B cell (primary cell): ENCODE results near the gene SHISAL2A. TPM values are rescaled to one million over a fixed set of nuclear protein-coding genes. Genes with fewer than 3 reads are reported as not detected.

Source experiments
- ATAC-seq: fragments of 200-7000 bp; cut with Tn5 transposase; one replicate; pipeline ENCODE4 v1.10.0; 2021; ENCODE audit warnings: low read depth, mild to moderate bottlenecking, moderate number of reproducible peaks, moderate library complexity
- CTCF ChIA-PET: fragments of 350-600 bp; sonication (Branson Sonifier 250); formaldehyde crosslinking; loops from one replicate; lab custom pipeline; 2021; ENCODE audit warnings: antibody characterized with exemption, inconsistent platforms; lab: Charles Lee
- POLR2A ChIA-PET: fragments of 350-600 bp; sonication (Branson Sonifier 250); formaldehyde crosslinking; loops from one replicate; lab custom pipeline; 2021; ENCODE audit warnings: antibody characterized with exemption; lab: Charles Lee
- DNase-seq: peaks from one replicate; pipeline ENCODE4 v3.0.0; 2013
- H2AFZ ChIP-seq: 2 replicates; pipeline ENCODE4 v1.6.1; 2012; ENCODE audit warnings: mild to moderate bottlenecking, low read depth, low read length; ENCODE audit not compliant: insufficient read depth, poor library complexity, severe bottlenecking
- H3K27ac ChIP-seq, 2 donors: 1 replicate in 1 of 2; 2 replicates in 1 of 2; pipeline ENCODE4 v1.5.1; 2012 to 2013; ENCODE audit warnings: low read length in 2 of 2, mild to moderate bottlenecking in 2 of 2, moderate library complexity in 1 of 2
- H3K27me3 ChIP-seq, 4 experiments: fragments of 200-600 bp in 1 of 4; sonication (generic) in 1 of 4; replicated peaks in 1 of 4; 1 replicate in 2 of 4; 2 replicates in 2 of 4; pipeline versions ENCODE4 v1.6.1 to v1.7.0; 2013 to 2016; ENCODE audit warnings: low read length in 3 of 4, mild to moderate bottlenecking in 2 of 4, mixed read lengths in 1 of 4, moderate library complexity in 1 of 4; ENCODE audit not compliant: insufficient read depth in 4 of 4, control insufficient read depth in 3 of 4; ENCODE audit errors: control extremely low read depth in 1 of 4
- H3K36me3 ChIP-seq, 2 experiments: replicated peaks in 1 of 2; 1 replicate in 1 of 2; 2 replicates in 1 of 2; pipeline versions ENCODE4 v1.6.1 to v1.7.1; 2013; ENCODE audit warnings: low read length in 1 of 2; ENCODE audit not compliant: insufficient read depth in 2 of 2, control insufficient read depth in 1 of 2; ENCODE audit errors: control extremely low read depth in 1 of 2, extremely low read depth in 1 of 2
- H3K4me1 ChIP-seq, 2 donors: fragments of 200-600 bp in 1 of 2; sonication (generic) in 1 of 2; 1 replicate in 1 of 2; 2 replicates in 1 of 2; pipeline versions ENCODE4 v1.5.1 to v1.6.1; 2013 to 2017; ENCODE audit warnings: low read length in 2 of 2; ENCODE audit not compliant: control insufficient read depth in 2 of 2, insufficient read depth in 2 of 2
- H3K4me2 ChIP-seq: replicated peaks from 2 replicates; pipeline ENCODE3; 2012; ENCODE audit warnings: mild to moderate bottlenecking, low read depth, low read length; ENCODE audit not compliant: poor library complexity, severe bottlenecking
- H3K4me3 ChIP-seq, 5 experiments: fragments of 200-600 bp in 1 of 5; sonication (generic) in 1 of 5; 1 replicate in 3 of 5; 2 replicates in 2 of 5; pipeline versions ENCODE4 v1.5.1 to v1.7.0; 2011 to 2016; ENCODE audit warnings: low read length in 4 of 5, mild to moderate bottlenecking in 4 of 5, low read depth in 2 of 5, control low read depth in 1 of 5, moderate library complexity in 1 of 5; ENCODE audit not compliant: insufficient read depth in 1 of 5; ENCODE audit errors: control extremely low read depth in 1 of 5, extremely low read depth in 1 of 5
- H3K79me2 ChIP-seq: fragments of 200-600 bp; sonication (generic); one replicate; pipeline ENCODE4 v1.6.0; 2016; ENCODE audit warnings: low read length; ENCODE audit not compliant: control insufficient read depth, insufficient read depth
- H3K9ac ChIP-seq: fragments of 200-600 bp; sonication (generic); 2 replicates; pipeline ENCODE4 v1.6.1; 2017; ENCODE audit warnings: mild to moderate bottlenecking, low read length, moderate library complexity
- H3K9me3 ChIP-seq, 3 donors: one replicate each; pipeline versions ENCODE4 v1.6.1 to v1.7.1; 2013; ENCODE audit warnings: low read length in 2 of 3; ENCODE audit not compliant: control insufficient read depth in 2 of 3, insufficient read depth in 1 of 3; ENCODE audit errors: control extremely low read depth in 1 of 3
- H4K20me1 ChIP-seq: 2 replicates; pipeline ENCODE4 v1.6.0; 2012; ENCODE audit warnings: mild to moderate bottlenecking, low read length; ENCODE audit not compliant: insufficient read depth, control insufficient read depth, poor library complexity, severe bottlenecking
- H3K27ac Mint-ChIP-seq: one replicate; pipeline ENCODE4 v1.8.0; 2021; ENCODE audit warnings: mixed read lengths
- H3K27me3 Mint-ChIP-seq: one replicate; pipeline ENCODE4 v1.8.0; 2021; ENCODE audit warnings: mixed read lengths
- H3K4me1 Mint-ChIP-seq: one replicate; pipeline ENCODE4 v1.8.0; 2021; ENCODE audit warnings: mixed read lengths
- H3K4me3 Mint-ChIP-seq: one replicate; pipeline ENCODE4 v1.8.0; 2021; ENCODE audit warnings: mixed read lengths
- H3K9me3 Mint-ChIP-seq: one replicate; pipeline ENCODE4 v1.8.0; 2022; ENCODE audit warnings: mixed read lengths; ENCODE audit not compliant: insufficient read depth
- EZH2 ChIP-seq: IDR thresholded peaks from 2 replicates; pipeline ENCODE4 v1.6.1; 2012; ENCODE audit warnings: borderline replicate concordance, low read depth, mild to moderate bottlenecking, moderate library complexity, low read length; ENCODE audit not compliant: insufficient read depth, poor library complexity, severe bottlenecking
- WGBS: methylation state at CpG from one replicate; pipeline ENCODE4 v1.1.5; 2013; ENCODE audit warnings: missing lambda C conversion rate; ENCODE audit not compliant: insufficient coverage; 5-methylcytosine and 5-hydroxymethylcytosine counted together
- intact Hi-C: fragments of 100-400 bp; cut with micrococcal nuclease; formaldehyde crosslinking; loops from one replicate; pipeline ENCODE4 v1.10.0; 2022
- polyA minus RNA-seq: library from RNA; depleted of rRNA, polyadenylated mRNA; stranded (reverse); fragments of >200 nt; gene quantifications from 2 replicates; pipeline ENCODE4 v1.2.3, GENCODE V29; 2012
- polyA plus RNA-seq: library from polyadenylated mRNA; depleted of rRNA; stranded (reverse); fragments of >200 nt; gene quantifications from 2 replicates; pipeline ENCODE4 v1.2.3, GENCODE V29; 2012
- total RNA-seq, 2 donors: library from RNA; stranded (reverse); fragments of 120-200 nt in 1 of 2; gene quantifications; 1 replicate in 1 of 2; 2 replicates in 1 of 2; pipeline versions ENCODE4 v1.2.3 to v1.2.4, GENCODE V29; 2013 to 2022
- TF ChIP-seq, protein P1 (sequence below): fragments of 200-600 bp; IDR thresholded peaks from one replicate; pipeline ENCODE4 v1.8.0; 2022; ENCODE audit warnings: antibody characterized with exemption, mild to moderate bottlenecking

SHISAL2A gene
- total RNA-seq (91.0 and 102 TPM in 2 replicates), polyA plus RNA-seq (31.0 and 63.3 TPM in 2 replicates), polyA minus RNA-seq (58.9 and 83.3 TPM in 2 replicates)
- 31.2 TPM for total RNA-seq (2013)

DNA sequence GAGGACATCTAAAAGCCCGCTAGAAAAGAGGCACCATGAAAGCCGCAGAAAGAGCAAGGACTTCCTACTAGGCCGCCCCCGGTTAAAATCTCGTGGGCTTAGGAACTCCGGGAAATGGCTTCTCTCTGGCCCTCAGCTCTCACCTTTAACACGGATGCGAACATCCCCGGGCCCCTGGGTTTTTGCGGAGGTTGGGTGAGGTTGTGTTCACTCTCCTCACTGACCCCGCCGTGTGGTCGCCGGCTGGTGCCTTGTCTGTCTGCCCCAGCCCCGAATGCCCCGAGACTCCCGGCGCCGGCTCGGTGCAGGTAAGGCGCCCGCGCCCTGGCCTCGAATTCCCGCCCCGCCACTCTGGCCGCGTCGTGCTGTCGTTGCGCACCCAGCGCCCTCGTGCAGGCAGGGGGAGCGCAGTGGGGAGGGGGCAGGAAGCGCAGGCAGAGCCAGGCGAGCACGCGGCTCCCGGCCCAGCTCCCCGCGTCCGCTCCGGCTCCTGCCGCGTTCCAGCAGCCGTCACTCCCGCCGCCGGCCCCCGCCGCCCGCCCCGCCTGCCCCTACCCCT, at the start of gene SHISAL2A:
Gene SHISAL2A, plus strand, starts transcription at position 437 of the 559 bp plus-strand sequence. CDS start 326 bp downstream, outside the sequence.
- POLR2A ChIA-PET: interaction anchor here (0.6 to 4.3 kb wide), 15 partner anchors 8 to 102 kb away, joined by 3 to 82 read pairs (median 5); partner anchors contain the start of gene TUT4
- H2AFZ ChIP-seq: peak within 1 kb of the TSS; percentile 78

DNA sequence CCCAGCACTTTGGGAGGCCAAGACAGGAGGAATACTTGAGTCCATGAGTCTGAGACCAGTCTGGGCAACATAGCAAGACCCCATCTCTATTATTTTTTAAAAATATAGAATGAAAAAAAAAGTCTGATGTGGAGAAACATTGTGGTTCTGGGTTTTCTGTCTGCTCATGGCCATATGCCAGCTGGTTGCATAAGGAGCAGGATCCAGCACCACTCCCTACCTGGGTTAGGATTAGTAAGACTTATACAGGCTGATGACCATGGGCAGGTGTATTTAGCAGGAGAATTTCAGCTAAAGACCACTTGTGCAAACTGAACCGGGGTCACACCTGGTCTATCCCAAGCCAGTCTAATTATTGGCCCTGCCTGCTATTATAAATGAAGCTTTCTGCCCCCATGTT, 47.5 kb upstream of the SHISAL2A start:
- Histone ChIP-seq H3K4me2 (no peak overlapping the region), H3K4me1 (peaks cover 9 to 11% of the 10 kb centered on the region in 2 donors), H3K79me2 (peaks cover 4% of the 10 kb centered on the region), H2AFZ (no peak overlapping the region), H4K20me1 (no peaks in the 10 kb centered on the region), H3K27ac (no peak overlapping the region), H3K9ac (no peak overlapping the region), H3K36me3 (no peaks in the 10 kb centered on the region), H3K9me3 (no peaks in the 10 kb centered on the region), H3K4me3 (no peak overlapping the region), H3K27me3 (no peaks in the 10 kb centered on the region)
- ATAC-seq (no peak), DNase-seq (no peak)
- Mint-ChIP-seq H3K27me3 (no peaks in the 10 kb centered on the region), H3K27ac (no peak overlapping the region), H3K9me3 (no peaks in the 10 kb centered on the region), H3K4me1 (peaks cover 24% of the 10 kb centered on the region), H3K4me3 (no peak overlapping the region)
- POLR2A ChIA-PET: no interaction called here
- TF ChIP-seq, protein P1, sequence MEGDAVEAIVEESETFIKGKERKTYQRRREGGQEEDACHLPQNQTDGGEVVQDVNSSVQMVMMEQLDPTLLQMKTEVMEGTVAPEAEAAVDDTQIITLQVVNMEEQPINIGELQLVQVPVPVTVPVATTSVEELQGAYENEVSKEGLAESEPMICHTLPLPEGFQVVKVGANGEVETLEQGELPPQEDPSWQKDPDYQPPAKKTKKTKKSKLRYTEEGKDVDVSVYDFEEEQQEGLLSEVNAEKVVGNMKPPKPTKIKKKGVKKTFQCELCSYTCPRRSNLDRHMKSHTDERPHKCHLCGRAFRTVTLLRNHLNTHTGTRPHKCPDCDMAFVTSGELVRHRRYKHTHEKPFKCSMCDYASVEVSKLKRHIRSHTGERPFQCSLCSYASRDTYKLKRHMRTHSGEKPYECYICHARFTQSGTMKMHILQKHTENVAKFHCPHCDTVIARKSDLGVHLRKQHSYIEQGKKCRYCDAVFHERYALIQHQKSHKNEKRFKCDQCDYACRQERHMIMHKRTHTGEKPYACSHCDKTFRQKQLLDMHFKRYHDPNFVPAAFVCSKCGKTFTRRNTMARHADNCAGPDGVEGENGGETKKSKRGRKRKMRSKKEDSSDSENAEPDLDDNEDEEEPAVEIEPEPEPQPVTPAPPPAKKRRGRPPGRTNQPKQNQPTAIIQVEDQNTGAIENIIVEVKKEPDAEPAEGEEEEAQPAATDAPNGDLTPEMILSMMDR: no peak
- TF ChIP-seq EZH2: no peak
- intact Hi-C loops: no loop called here
- CTCF ChIA-PET: no interaction called here
- WGBS: 100% methylated on average over 1 of the region's 1 CpG

More for the DNA sequence above, at the start of gene SHISAL2A:
- Histone ChIP-seq H3K4me1 (peaks cover 74 to 85% of the 10 kb centered on the region in 2 donors), H3K36me3 (peaks cover 0 to 1% of the 10 kb centered on the region in 2 experiments), H3K9me3 (no peaks in the 10 kb centered on the region), H3K9ac (peak within 1 kb of the TSS; percentile 74), H3K4me2 (peak within 1 kb of the TSS; percentile 84), H3K79me2 (peaks cover 79% of the 10 kb centered on the region), H3K4me3 (peak within 1 kb of the TSS; percentile 52 to 77 (median 70)), H3K27me3 (no peaks in the 10 kb centered on the region), H3K27ac (peak within 1 kb of the TSS; percentile 89 to 99), H4K20me1 (no peaks in the 10 kb centered on the region)
- WGBS: 4% methylated on average over 46 of the region's 53 CpGs
- H3K27ac Mint-ChIP-seq: peak within 1 kb of the TSS; percentile 99
- intact Hi-C loops: loop anchor here (1.0 kb wide), 1 partner anchor 31 kb away; the partner anchor contains the start of gene GPX7
- peaks cover 75% of the 10 kb centered on the region for H3K4me1 Mint-ChIP-seq
- no peaks in the 10 kb centered on the region for H3K9me3 Mint-ChIP-seq
- ATAC-seq: peak; percentile 19
- H3K27me3 Mint-ChIP-seq: no peaks in the 10 kb centered on the region
- TF ChIP-seq, protein P1: no peak
- TF ChIP-seq EZH2: no peak
- peak within 1 kb of the TSS; percentile 98 for H3K4me3 Mint-ChIP-seq
- peak; percentile 78 for DNase-seq
- CTCF ChIA-PET: interaction anchor here (0.6 to 7.3 kb wide), 14 partner anchors 9 to 228 kb away, joined by 3 to 42 read pairs (median 4); partner anchors contain the start of genes ORC1, PRPF38A and TUT4
